Neural cell (in vitro differentiated cells): Measurements from ENCODE around the gene DNAJC21.

ENCODE experiments used
- EP300 ChIP-seq: fragments of 450-650 bp; conservative IDR thresholded peaks from 2 replicates; pipeline ENCODE4 v1.6.1; 2014; ENCODE audit warnings: antibody characterized with exemption, mild to moderate bottlenecking, moderate library complexity; ENCODE audit not compliant: poor library complexity, severe bottlenecking
- EZH2 ChIP-seq: fragments of 200-600, 300-800 bp; shearing (Covaris generic), sonication (generic); IDR thresholded peaks from 2 replicates; pipeline ENCODE4 v1.6.1; 2014; ENCODE audit warnings: antibody characterized with exemption, low read length, borderline replicate concordance, mild to moderate bottlenecking; ENCODE audit not compliant: insufficient read depth, poor library complexity, severe bottlenecking
- POLR2AphosphoS5 ChIP-seq: IDR thresholded peaks from 2 replicates; pipeline ENCODE4 v1.6.1; 2012
- TF ChIP-seq, protein P1 (sequence below): fragments of 450-650 bp; IDR thresholded peaks from 2 replicates; pipeline ENCODE4 v1.5.1; 2014; ENCODE audit warnings: antibody characterized with exemption, mild to moderate bottlenecking, moderate library complexity; ENCODE audit not compliant: poor library complexity, severe bottlenecking
- TF ChIP-seq, protein P2 (sequence below): IDR thresholded peaks from 2 replicates; pipeline ENCODE4 v1.6.1; 2012; ENCODE audit warnings: borderline replicate concordance

DNA sequence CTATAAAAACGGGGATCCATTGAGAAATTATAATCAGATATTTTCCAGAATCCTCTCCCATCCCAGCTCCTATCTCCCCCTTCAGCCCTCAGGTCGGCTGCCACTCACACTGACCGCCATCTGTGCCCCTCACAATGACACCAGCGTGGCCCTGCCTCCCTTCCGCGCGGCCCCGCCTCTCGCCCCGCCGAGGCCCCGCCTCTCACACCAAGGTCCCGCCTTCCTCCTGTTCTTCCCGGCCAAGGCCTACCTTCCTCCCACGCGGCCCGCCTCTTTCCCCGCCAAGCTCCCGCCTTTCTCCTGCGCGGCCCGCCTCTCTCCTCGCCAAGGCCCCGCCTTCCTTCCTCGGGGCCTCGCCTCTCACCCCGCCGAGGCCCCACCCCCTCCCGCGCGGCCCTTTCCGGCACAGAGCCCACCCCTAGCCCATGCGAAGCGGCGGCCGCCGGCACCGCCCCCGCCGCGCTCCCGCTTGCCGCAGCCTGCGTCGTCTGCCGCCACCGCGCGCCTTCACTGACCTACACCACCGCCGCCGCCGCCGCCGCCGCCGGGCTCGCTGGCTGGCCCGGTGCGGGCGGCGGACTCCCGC lies at the start of gene DNAJC21:
- TF ChIP-seq, protein P1, sequence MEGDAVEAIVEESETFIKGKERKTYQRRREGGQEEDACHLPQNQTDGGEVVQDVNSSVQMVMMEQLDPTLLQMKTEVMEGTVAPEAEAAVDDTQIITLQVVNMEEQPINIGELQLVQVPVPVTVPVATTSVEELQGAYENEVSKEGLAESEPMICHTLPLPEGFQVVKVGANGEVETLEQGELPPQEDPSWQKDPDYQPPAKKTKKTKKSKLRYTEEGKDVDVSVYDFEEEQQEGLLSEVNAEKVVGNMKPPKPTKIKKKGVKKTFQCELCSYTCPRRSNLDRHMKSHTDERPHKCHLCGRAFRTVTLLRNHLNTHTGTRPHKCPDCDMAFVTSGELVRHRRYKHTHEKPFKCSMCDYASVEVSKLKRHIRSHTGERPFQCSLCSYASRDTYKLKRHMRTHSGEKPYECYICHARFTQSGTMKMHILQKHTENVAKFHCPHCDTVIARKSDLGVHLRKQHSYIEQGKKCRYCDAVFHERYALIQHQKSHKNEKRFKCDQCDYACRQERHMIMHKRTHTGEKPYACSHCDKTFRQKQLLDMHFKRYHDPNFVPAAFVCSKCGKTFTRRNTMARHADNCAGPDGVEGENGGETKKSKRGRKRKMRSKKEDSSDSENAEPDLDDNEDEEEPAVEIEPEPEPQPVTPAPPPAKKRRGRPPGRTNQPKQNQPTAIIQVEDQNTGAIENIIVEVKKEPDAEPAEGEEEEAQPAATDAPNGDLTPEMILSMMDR = no peak
- TF ChIP-seq, protein P2, sequence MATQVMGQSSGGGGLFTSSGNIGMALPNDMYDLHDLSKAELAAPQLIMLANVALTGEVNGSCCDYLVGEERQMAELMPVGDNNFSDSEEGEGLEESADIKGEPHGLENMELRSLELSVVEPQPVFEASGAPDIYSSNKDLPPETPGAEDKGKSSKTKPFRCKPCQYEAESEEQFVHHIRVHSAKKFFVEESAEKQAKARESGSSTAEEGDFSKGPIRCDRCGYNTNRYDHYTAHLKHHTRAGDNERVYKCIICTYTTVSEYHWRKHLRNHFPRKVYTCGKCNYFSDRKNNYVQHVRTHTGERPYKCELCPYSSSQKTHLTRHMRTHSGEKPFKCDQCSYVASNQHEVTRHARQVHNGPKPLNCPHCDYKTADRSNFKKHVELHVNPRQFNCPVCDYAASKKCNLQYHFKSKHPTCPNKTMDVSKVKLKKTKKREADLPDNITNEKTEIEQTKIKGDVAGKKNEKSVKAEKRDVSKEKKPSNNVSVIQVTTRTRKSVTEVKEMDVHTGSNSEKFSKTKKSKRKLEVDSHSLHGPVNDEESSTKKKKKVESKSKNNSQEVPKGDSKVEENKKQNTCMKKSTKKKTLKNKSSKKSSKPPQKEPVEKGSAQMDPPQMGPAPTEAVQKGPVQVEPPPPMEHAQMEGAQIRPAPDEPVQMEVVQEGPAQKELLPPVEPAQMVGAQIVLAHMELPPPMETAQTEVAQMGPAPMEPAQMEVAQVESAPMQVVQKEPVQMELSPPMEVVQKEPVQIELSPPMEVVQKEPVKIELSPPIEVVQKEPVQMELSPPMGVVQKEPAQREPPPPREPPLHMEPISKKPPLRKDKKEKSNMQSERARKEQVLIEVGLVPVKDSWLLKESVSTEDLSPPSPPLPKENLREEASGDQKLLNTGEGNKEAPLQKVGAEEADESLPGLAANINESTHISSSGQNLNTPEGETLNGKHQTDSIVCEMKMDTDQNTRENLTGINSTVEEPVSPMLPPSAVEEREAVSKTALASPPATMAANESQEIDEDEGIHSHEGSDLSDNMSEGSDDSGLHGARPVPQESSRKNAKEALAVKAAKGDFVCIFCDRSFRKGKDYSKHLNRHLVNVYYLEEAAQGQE = no peak
- TF ChIP-seq EP300 (no peak), POLR2AphosphoS5 (peak; percentile 59), EZH2 (no peak)
